MM.1S (cell line): ENCODE results near the gene SLC22A14.
"Not testable (repeated sequence)": the region's sequence is repeated elsewhere in the genome, so short reads cannot be mapped to it uniquely, and the experiment has no call there.

Experiments
- EZH2 ChIP-seq: fragments of 300-600 bp; sonication (generic); optimal IDR thresholded peaks from 2 replicates; pipeline ENCODE3; 2017; ENCODE audit warnings: low read depth, mild to moderate bottlenecking, antibody characterized with exemption, low read length, mixed read lengths
- TF ChIP-seq, protein P1 (sequence below): fragments of 300-600 bp; sonication (generic); IDR thresholded peaks from 2 replicates; pipeline ENCODE4 v1.5.1; 2016; ENCODE audit warnings: antibody characterized with exemption, low read length, mixed read lengths

DNA sequence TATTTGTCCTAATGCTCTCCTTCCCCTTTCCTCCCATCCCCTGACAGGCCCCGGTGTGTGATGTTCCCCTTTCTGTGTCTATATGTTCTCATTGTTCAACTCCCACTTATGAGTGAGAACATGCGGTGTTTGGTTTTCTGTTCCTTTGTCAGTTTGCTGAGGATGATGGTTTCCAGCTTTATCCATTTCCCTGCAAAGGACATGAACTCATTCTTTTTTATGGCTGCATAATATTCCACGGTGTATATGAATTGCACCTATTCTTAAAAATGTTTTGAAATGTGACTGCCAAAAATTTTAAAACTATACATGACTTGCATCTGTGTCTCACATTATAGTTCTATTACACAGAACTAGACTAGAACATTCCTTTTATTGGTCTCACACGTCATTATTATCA lies 38.5 kb downstream of the SLC22A14 start:
- TF ChIP-seq, protein P1, sequence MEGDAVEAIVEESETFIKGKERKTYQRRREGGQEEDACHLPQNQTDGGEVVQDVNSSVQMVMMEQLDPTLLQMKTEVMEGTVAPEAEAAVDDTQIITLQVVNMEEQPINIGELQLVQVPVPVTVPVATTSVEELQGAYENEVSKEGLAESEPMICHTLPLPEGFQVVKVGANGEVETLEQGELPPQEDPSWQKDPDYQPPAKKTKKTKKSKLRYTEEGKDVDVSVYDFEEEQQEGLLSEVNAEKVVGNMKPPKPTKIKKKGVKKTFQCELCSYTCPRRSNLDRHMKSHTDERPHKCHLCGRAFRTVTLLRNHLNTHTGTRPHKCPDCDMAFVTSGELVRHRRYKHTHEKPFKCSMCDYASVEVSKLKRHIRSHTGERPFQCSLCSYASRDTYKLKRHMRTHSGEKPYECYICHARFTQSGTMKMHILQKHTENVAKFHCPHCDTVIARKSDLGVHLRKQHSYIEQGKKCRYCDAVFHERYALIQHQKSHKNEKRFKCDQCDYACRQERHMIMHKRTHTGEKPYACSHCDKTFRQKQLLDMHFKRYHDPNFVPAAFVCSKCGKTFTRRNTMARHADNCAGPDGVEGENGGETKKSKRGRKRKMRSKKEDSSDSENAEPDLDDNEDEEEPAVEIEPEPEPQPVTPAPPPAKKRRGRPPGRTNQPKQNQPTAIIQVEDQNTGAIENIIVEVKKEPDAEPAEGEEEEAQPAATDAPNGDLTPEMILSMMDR = not testable (repeated sequence)
- not testable (repeated sequence) for TF ChIP-seq EZH2
